WTC11 (cell line): Measurements from ENCODE around the gene FOXN3.

ENCODE experiments used
- ATF2 ChIP-seq: sonication (generic); formaldehyde crosslinking; IDR thresholded peaks from 2 replicates; pipeline ENCODE4 v1.8.1; 2022; ENCODE audit warnings: low read depth, missing genetic modification reagents, borderline replicate concordance
- CREM ChIP-seq: sonication (generic); formaldehyde crosslinking; IDR thresholded peaks from 2 replicates; pipeline ENCODE4 v1.8.1; 2022; ENCODE audit warnings: mild to moderate bottlenecking, missing genetic modification reagents, moderate library complexity
- CTCF ChIP-seq: fragments of 200-600 bp; IDR thresholded peaks from 2 replicates; pipeline ENCODE4 v1.8.0; 2022; ENCODE audit warnings: antibody characterized with exemption
- E2F4 ChIP-seq: sonication (generic); formaldehyde crosslinking; IDR thresholded peaks from 2 replicates; pipeline ENCODE4 v1.8.1; 2022; ENCODE audit warnings: low read depth, mild to moderate bottlenecking, moderate library complexity, missing genetic modification reagents, borderline replicate concordance
- ETV6 ChIP-seq: sonication (generic); formaldehyde crosslinking; IDR thresholded peaks from 2 replicates; pipeline ENCODE4 v1.8.1; 2022; ENCODE audit warnings: mild to moderate bottlenecking, missing genetic modification reagents
- FOXK1 ChIP-seq: sonication (generic); formaldehyde crosslinking; IDR thresholded peaks from 2 replicates; pipeline ENCODE4 v1.8.0; 2022; ENCODE audit warnings: mild to moderate bottlenecking, moderate library complexity, missing genetic modification reagents
- FOXP1 ChIP-seq: sonication (generic); formaldehyde crosslinking; IDR thresholded peaks from 2 replicates; pipeline ENCODE4 v1.8.0; 2022; ENCODE audit warnings: missing genetic modification reagents, mild to moderate bottlenecking, moderate library complexity, borderline replicate concordance
- FOXP4 ChIP-seq: sonication (generic); formaldehyde crosslinking; IDR thresholded peaks from 2 replicates; pipeline ENCODE4 v1.8.0; 2022; ENCODE audit warnings: mild to moderate bottlenecking, missing genetic modification reagents
- HMGXB4 ChIP-seq: sonication (generic); formaldehyde crosslinking; IDR thresholded peaks from 2 replicates; pipeline ENCODE4 v1.8.1; 2023; ENCODE audit warnings: mild to moderate bottlenecking, moderate library complexity, missing genetic modification reagents
- NR3C1 ChIP-seq: sonication (generic); formaldehyde crosslinking; conservative IDR thresholded peaks from 2 replicates; pipeline ENCODE4 v1.8.1; 2023; ENCODE audit warnings: low read depth, mild to moderate bottlenecking, missing genetic modification reagents
- SMAD4 ChIP-seq: sonication (generic); formaldehyde crosslinking; IDR thresholded peaks from 2 replicates; pipeline ENCODE4 v1.8.0; 2022; ENCODE audit warnings: mild to moderate bottlenecking, missing genetic modification reagents
- SP1 ChIP-seq: sonication (generic); formaldehyde crosslinking; conservative IDR thresholded peaks from 2 replicates; pipeline ENCODE4 v1.8.1; 2022; ENCODE audit warnings: missing genetic modification reagents
- TEAD4 ChIP-seq: sonication (generic); formaldehyde crosslinking; IDR thresholded peaks from 2 replicates; pipeline ENCODE4 v1.8.0; 2022; ENCODE audit warnings: mild to moderate bottlenecking, missing genetic modification reagents

GRCh38 chr14:89440986-89441909 lies 24.2 kb upstream of the FOXN3 start:
- TF ChIP-seq SP1 (CRISPR knock-in tag) (peak; percentile 53; the same call in 1 of the 2 replicates), CTCF (no peak), FOXP1 (CRISPR knock-in tag) (0 out of 2 replicates have a peak, but pooled peaks have one; percentile 35), TEAD4 (no peak), CREM (0 out of 2 replicates have a peak, but pooled peaks have one; percentile 44), FOXK1 (CRISPR knock-in tag) (peak; percentile 78; the same call in 1 of the 2 replicates), HMGXB4 (CRISPR knock-in tag) (no peak), ATF2 (CRISPR knock-in tag) (no peak), FOXP4 (CRISPR knock-in tag) (peak; percentile 64; the same call in 1 of the 2 replicates), E2F4 (CRISPR knock-in tag) (no peak), NR3C1 (no peak), ETV6 (peak; percentile 43; the same call in 1 of the 2 replicates), SMAD4 (CRISPR knock-in tag) (no peak)
